Stomach (tissue), 4 donors: ENCODE data around the gene RFC2.

Experiments
- CTCF ChIP-seq, 7 experiments: fragments of 450-650 bp in 4 of 7; fragments of 200-600 bp in 3 of 7; sonication (generic) in 3 of 7; IDR thresholded peaks; one replicate each; pipeline ENCODE4 v1.5.1; 2016 to 2019; ENCODE audit warnings: antibody characterized with exemption in 7 of 7, control low read depth in 2 of 7, mild to moderate bottlenecking in 1 of 7
- POLR2A ChIP-seq, 4 donors: fragments of 450-650 bp; IDR thresholded peaks; one replicate each; pipeline ENCODE4 v1.6.1; 2016; ENCODE audit warnings: antibody characterized with exemption in 4 of 4, control low read depth in 2 of 4, mild to moderate bottlenecking in 1 of 4, moderate library complexity in 1 of 4

GRCh38 chr7:74226633-74227032 is 27.6 kb downstream of the RFC2 start:
- no peak for TF ChIP-seq POLR2A (IDR thresholded peaks at IDR 0.05)
- no peak for TF ChIP-seq CTCF (IDR thresholded peaks at IDR 0.05)
